ENCODE data around the gene AKAP1.
A peak's percentile ranks its signal among the peaks of the same experiment; 100 is the strongest.

The AKAP1 gene

DNA sequence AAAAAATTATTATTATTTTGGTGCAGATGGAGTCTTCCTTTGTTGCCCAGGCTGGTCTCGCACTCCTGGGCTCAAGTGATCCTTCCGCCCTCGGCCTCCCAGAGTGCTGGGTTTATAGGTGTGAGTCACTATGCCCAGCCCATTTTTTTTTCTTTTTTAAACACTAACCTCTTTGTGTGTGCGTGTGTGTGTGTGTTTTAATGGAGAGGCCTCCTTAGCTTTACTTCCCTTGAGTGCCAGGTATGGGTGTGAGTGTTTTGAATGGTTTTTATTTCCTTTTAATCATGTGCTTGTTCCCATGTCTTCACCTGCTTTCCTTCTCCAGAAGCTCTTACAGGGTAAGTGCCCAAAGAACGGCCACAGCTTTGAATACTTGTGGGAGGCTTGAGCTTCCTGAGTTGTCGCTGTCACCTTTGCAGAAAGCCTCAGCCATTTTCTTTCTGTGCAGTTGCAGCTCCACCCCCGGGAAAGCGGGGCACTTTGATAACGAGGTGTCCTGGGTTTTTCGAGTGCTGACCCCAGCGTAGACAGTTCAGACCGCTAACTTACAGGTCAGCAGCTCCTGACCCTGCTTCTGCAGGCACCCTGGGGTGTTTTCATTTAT, 22.6 kb downstream of the AKAP1 start:
- in situ Hi-C loops (cut with HindIII; ENCODE audit: low pct_ligation_motif_present, low sequenced_read_pairs) = no loop called here
- TF ChIP-seq CTCF (IDR thresholded peaks at IDR 0.05; ENCODE audit: low read depth, low read length, missing control alignments) = no peak
- Histone ChIP-seq H3K27ac (no peak overlapping the region), H3K4me3 (ENCODE audit: low read depth, low read length) (no peak overlapping the region), H3K36me3 (replicated peaks) (peaks cover 2% of the 10 kb centered on the region), H3K27me3 (replicated peaks) (no peaks in the 10 kb centered on the region)
- DNase-seq = no peak

GRCh38 chr17:57108671-57109392, 23.8 kb downstream of the AKAP1 start:
- no peaks in the 10 kb centered on the region for H3K27me3 ChIP-seq (replicated peaks)
- no peak overlapping the region for H3K4me3 ChIP-seq (ENCODE audit: low read depth, low read length)
- H3K27ac ChIP-seq = no peak overlapping the region
- DNase-seq = no peak
- in situ Hi-C loops (cut with HindIII; ENCODE audit: low pct_ligation_motif_present, low sequenced_read_pairs) = no loop called here
- no peak for TF ChIP-seq CTCF (IDR thresholded peaks at IDR 0.05; ENCODE audit: low read depth, low read length, missing control alignments)
- H3K36me3 ChIP-seq (replicated peaks) = peaks cover 3% of the 10 kb centered on the region

GRCh38 chr17:57109393-57110151, 24.5 kb downstream of the AKAP1 start:
- in situ Hi-C loops (cut with HindIII; ENCODE audit: low pct_ligation_motif_present, low sequenced_read_pairs) = no loop called here
- H3K27me3 ChIP-seq (replicated peaks) = no peaks in the 10 kb centered on the region
- H3K36me3 ChIP-seq (replicated peaks) = peaks cover 3% of the 10 kb centered on the region
- no peak for DNase-seq
- no peak overlapping the region for H3K4me3 ChIP-seq (ENCODE audit: low read depth, low read length)
- no peak overlapping the region for H3K27ac ChIP-seq
- TF ChIP-seq CTCF (IDR thresholded peaks at IDR 0.05; ENCODE audit: low read depth, low read length, missing control alignments) = peak; percentile 34

DNA sequence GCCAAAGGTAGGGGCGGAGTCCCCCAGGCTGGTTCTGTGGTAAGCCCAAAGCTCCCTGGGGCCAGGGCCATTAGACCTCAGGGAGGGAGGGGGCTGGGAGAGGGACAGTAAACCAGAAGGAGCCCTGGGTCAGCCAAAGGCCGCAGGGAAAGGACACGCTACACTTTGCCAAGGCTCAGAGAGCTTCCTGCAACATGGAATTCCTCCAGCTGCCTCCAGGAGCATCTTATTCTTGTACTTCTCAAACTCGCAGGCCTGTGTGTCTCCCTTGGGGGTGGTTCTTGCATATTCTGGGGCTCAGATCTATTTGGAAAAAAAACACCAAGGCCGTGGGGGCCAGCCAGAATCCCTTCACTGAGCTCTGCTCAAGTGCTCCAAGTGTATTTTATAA, 25.1 kb downstream of the AKAP1 start:
- in situ Hi-C loops (cut with HindIII; ENCODE audit: low pct_ligation_motif_present, low sequenced_read_pairs) = no loop called here

More for the DNA sequence above, 25.1 kb downstream of the AKAP1 start:
- no peak for TF ChIP-seq CTCF (IDR thresholded peaks at IDR 0.05; ENCODE audit: low read depth, low read length, missing control alignments)
- Histone ChIP-seq H3K27me3 (replicated peaks) (no peaks in the 10 kb centered on the region), H3K27ac (no peak overlapping the region), H3K4me3 (ENCODE audit: low read depth, low read length) (no peak overlapping the region), H3K36me3 (replicated peaks) (peaks cover 3% of the 10 kb centered on the region)
- DNase-seq = no peak
